Activated B cell treated with CpG ODN at 0.5 μM for 24 hours (primary cell): ENCODE data around the gene OR10J1. TPM values are rescaled to one million over a fixed set of nuclear protein-coding genes. Genes with fewer than 3 reads are reported as not detected.

ENCODE experiments used
- ATAC-seq: fragments of 200-7000 bp; cut with Tn5 transposase; one replicate; pipeline ENCODE4 v1.10.0; 2021; ENCODE audit warnings: low read depth, mild to moderate bottlenecking, moderate library complexity
- CTCF ChIA-PET: fragments of 350-600 bp; sonication (Branson Sonifier 250); formaldehyde crosslinking; loops from one replicate; lab custom pipeline; 2021; ENCODE audit warnings: antibody characterized with exemption; lab: Charles Lee
- POLR2A ChIA-PET: fragments of 350-600 bp; sonication (Branson Sonifier 250); formaldehyde crosslinking; loops from one replicate; lab custom pipeline; 2021; ENCODE audit warnings: antibody characterized with exemption; lab: Charles Lee
- DNase-seq: peaks from one replicate; pipeline ENCODE4 v3.0.0; 2022
- H3K27ac Mint-ChIP-seq: one replicate; pipeline ENCODE4 v1.8.0; 2020; ENCODE audit warnings: mixed read lengths
- H3K27me3 Mint-ChIP-seq: one replicate; pipeline ENCODE4 v1.8.0; 2021; ENCODE audit warnings: mixed read lengths
- H3K36me3 Mint-ChIP-seq: one replicate; pipeline ENCODE4 v1.8.0; 2021; ENCODE audit warnings: low read depth, mixed read lengths
- H3K4me1 Mint-ChIP-seq: one replicate; pipeline ENCODE4 v1.8.0; 2021; ENCODE audit warnings: mixed read lengths
- H3K4me3 Mint-ChIP-seq: one replicate; pipeline ENCODE4 v1.8.0; 2020; ENCODE audit warnings: mild to moderate bottlenecking, mixed read lengths
- H3K9me3 Mint-ChIP-seq: one replicate; pipeline ENCODE4 v1.8.0; 2020; ENCODE audit warnings: mixed read lengths
- intact Hi-C: fragments of 100-400 bp; cut with micrococcal nuclease; formaldehyde crosslinking; loops from one replicate; pipeline ENCODE4 v1.15.1; 2024
- total RNA-seq: library from RNA; stranded (reverse); gene quantifications from 2 replicates; pipeline ENCODE4 v1.2.3, GENCODE V29; 2022
- TF ChIP-seq, protein P1 (sequence below): fragments of 200-600 bp; IDR thresholded peaks from one replicate; pipeline ENCODE4 v1.8.0; 2022; ENCODE audit warnings: antibody characterized with exemption, mild to moderate bottlenecking

The OR10J1 gene
- total RNA-seq, 1 donor from 2014 or later: not detected

- Mint-ChIP-seq H3K4me3 (no peak overlapping the region), H3K27me3 (peaks cover 9% of the 10 kb centered on the region), H3K36me3 (no peaks in the 10 kb centered on the region), H3K9me3 (no peaks in the 10 kb centered on the region), H3K4me1 (no peaks in the 10 kb centered on the region), H3K27ac (no peak overlapping the region)
- CTCF ChIA-PET: no interaction called here
- TF ChIP-seq, protein P1, sequence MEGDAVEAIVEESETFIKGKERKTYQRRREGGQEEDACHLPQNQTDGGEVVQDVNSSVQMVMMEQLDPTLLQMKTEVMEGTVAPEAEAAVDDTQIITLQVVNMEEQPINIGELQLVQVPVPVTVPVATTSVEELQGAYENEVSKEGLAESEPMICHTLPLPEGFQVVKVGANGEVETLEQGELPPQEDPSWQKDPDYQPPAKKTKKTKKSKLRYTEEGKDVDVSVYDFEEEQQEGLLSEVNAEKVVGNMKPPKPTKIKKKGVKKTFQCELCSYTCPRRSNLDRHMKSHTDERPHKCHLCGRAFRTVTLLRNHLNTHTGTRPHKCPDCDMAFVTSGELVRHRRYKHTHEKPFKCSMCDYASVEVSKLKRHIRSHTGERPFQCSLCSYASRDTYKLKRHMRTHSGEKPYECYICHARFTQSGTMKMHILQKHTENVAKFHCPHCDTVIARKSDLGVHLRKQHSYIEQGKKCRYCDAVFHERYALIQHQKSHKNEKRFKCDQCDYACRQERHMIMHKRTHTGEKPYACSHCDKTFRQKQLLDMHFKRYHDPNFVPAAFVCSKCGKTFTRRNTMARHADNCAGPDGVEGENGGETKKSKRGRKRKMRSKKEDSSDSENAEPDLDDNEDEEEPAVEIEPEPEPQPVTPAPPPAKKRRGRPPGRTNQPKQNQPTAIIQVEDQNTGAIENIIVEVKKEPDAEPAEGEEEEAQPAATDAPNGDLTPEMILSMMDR: no peak
- ATAC-seq (no peak), DNase-seq (no peak)
- POLR2A ChIA-PET: no interaction called here
- intact Hi-C loops: no loop called here
Measured at GRCh38 chr1:159429074-159429861, 10.3 kb upstream of the OR10J1 start.

DNA sequence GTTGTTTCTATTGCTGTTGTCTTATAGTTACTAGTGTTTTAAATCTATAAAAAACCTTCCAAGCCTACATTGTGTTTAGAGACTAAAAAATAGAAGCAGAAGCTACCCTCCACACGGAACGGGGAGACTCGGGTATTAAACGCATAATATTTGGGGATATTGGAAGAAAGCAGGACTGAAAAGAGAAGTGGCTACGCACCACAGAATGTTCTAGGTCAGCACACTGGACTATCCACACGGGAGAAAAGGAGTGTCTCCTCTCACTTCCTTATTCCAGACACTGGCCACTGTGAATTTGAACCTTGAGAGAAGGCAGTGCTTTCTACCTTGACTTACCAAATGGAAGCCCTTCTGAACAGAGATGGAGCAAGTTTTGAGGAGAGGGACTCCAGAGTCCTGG is 8.5 kb upstream of the OR10J1 start:
- intact Hi-C loops: no loop called here
- H3K27ac Mint-ChIP-seq: no peak overlapping the region
- no peaks in the 10 kb centered on the region for H3K4me1 Mint-ChIP-seq
- no peak overlapping the region for H3K4me3 Mint-ChIP-seq
- POLR2A ChIA-PET: no interaction called here
- no peak for ATAC-seq
- peaks cover 12% of the 10 kb centered on the region for H3K27me3 Mint-ChIP-seq
- CTCF ChIA-PET: no interaction called here
- H3K36me3 Mint-ChIP-seq: no peaks in the 10 kb centered on the region
- H3K9me3 Mint-ChIP-seq: no peaks in the 10 kb centered on the region
- DNase-seq: no peak
- TF ChIP-seq, protein P1: no peak

GRCh38 chr1:159431904-159432303 is 7.6 kb upstream of the OR10J1 start, which contains the start of gene OR10J4:
TSS of gene OR10J4 (plus strand) at chr1:159432204.
- TF ChIP-seq, protein P1: no peak
- POLR2A ChIA-PET: no interaction called here
- intact Hi-C loops: no loop called here
- Mint-ChIP-seq H3K36me3 (no peaks in the 10 kb centered on the region), H3K27ac (no peak within 1 kb of the TSS), H3K4me3 (no peak within 1 kb of the TSS), H3K27me3 (peaks cover 12% of the 10 kb centered on the region), H3K9me3 (no peaks in the 10 kb centered on the region), H3K4me1 (peaks cover 4% of the 10 kb centered on the region)
- ATAC-seq: no peak
- no peak for DNase-seq
- CTCF ChIA-PET: no interaction called here

GRCh38 chr1:159436469-159436868 is 3.1 kb upstream of the OR10J1 start:
- DNase-seq: no peak
- no peak for ATAC-seq
- Mint-ChIP-seq H3K4me1 (peaks cover 4% of the 10 kb centered on the region), H3K4me3 (no peak overlapping the region), H3K27ac (no peak overlapping the region), H3K36me3 (no peaks in the 10 kb centered on the region), H3K9me3 (no peaks in the 10 kb centered on the region), H3K27me3 (peaks cover 14% of the 10 kb centered on the region)
- TF ChIP-seq, protein P1: no peak
- CTCF ChIA-PET: no interaction called here
- POLR2A ChIA-PET: no interaction called here
- intact Hi-C loops: no loop called here

DNA sequence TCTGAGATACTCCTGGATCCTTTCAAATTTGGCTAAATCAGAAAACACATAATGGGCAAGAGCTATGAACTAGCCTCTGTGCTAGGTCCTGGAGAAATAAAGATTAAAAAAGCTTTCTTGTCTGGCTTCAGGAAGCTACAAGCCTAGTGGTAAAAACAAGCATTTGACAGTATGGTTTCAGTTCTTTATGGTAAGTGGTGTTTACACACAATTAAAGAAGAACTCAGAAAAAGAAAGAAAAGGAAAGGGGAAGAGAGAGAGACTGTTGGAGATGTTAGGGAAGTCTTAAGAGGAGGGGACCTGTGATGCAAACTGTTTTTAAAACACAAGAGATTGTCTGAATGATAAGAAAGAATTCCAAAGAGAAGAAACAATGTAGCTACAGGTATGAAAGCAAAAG is 1.8 kb downstream of the OR10J1 start:
- ATAC-seq (no peak), DNase-seq (no peak)

More for the DNA sequence above, 1.8 kb downstream of the OR10J1 start:
- H3K4me1 Mint-ChIP-seq: peaks cover 2% of the 10 kb centered on the region
- peaks cover 11% of the 10 kb centered on the region for H3K27me3 Mint-ChIP-seq
- H3K9me3 Mint-ChIP-seq: no peaks in the 10 kb centered on the region
- no peak overlapping the region for H3K4me3 Mint-ChIP-seq
- intact Hi-C loops: no loop called here
- TF ChIP-seq, protein P1: no peak
- no peak overlapping the region for H3K27ac Mint-ChIP-seq
- no peaks in the 10 kb centered on the region for H3K36me3 Mint-ChIP-seq
- POLR2A ChIA-PET: no interaction called here
- CTCF ChIA-PET: no interaction called here
